RWPE1 (cell line): ENCODE results near the gene ITGAX.

ENCODE experiments used
- CTCF ChIA-PET: fragments of 350-600 bp; sonication (Branson Sonifier 250); formaldehyde crosslinking; extraction: SDS; loops from one replicate; lab custom pipeline; 2021; lab: Yijun Ruan, JAX
- POLR2A ChIA-PET: fragments of 400-600 bp; formaldehyde crosslinking; extraction: SDS; loops from one replicate; lab custom pipeline; 2020; ENCODE audit warnings: antibody characterized with exemption; ENCODE audit not compliant: low non-redundant PET; lab: Yijun Ruan, JAX
- DNase-seq: peaks from one replicate; pipeline ENCODE4 v3.0.0; 2012; ENCODE audit warnings: low spot score
- H3K27ac ChIP-seq: fragments of 450-650 bp; 2 replicates; pipeline ENCODE4 v1.5.1; 2017
- CTCF ChIP-seq: fragments of 450-650 bp; conservative IDR thresholded peaks from 2 replicates; pipeline ENCODE4 v1.5.1; 2017; ENCODE audit warnings: low read depth, mild to moderate bottlenecking

Gene ITGAX

GRCh38 chr16:31428638-31429247, 73.8 kb downstream of the ITGAX start:
- POLR2A ChIA-PET, result interaction anchor here (0.6 to 1.1 kb wide), 3 partner anchors 24 to 212 kb away, joined by 3 to 4 read pairs (median 3); partner anchors contain the start of gene PYDC1
- no peak overlapping the region for H3K27ac ChIP-seq
- DNase-seq, result peak; percentile 34
- no peak for TF ChIP-seq CTCF
- CTCF ChIA-PET, result interaction anchor here (0.7 to 1.1 kb wide), 4 partner anchors 14 to 443 kb away, joined by 3 to 5 read pairs (median 3); partner anchors contain the start of gene ZNF843

- no peak overlapping the region for H3K27ac ChIP-seq
- CTCF ChIA-PET, result interaction anchor here (0.7 to 1.1 kb wide), 2 partner anchors 13 to 287 kb away, joined by 3 read pairs; partner anchors contain the start of gene ZNF843
- no peak for TF ChIP-seq CTCF
- no peak for DNase-seq
- POLR2A ChIA-PET, result interaction anchor here (0.6 to 1.1 kb wide), 3 partner anchors 24 to 213 kb away, joined by 3 to 4 read pairs (median 3); partner anchors contain the start of gene PYDC1
Observed at GRCh38 chr16:31429314-31429713, 74.3 kb downstream of the ITGAX start.

- DNase-seq, result no peak
- CTCF ChIA-PET, result interaction anchor here (0.7 to 0.8 kb wide), 2 partner anchors 429 to 445 kb away, joined by 3 to 4 read pairs; partner anchors contain the start of gene HSD3B7
- no peak overlapping the region for H3K27ac ChIP-seq
- no peak for TF ChIP-seq CTCF
- POLR2A ChIA-PET, result interaction anchor here (0.6 kb wide), 1 partner anchor 48 kb away, joined by 3 read pairs; no protein-coding TSS in a partner anchor
Observed at GRCh38 chr16:31429796-31430195, 74.8 kb downstream of the ITGAX start.

- POLR2A ChIA-PET, result interaction anchor here (0.6 kb wide), 1 partner anchor 48 kb away, joined by 3 read pairs; no protein-coding TSS in a partner anchor
- H3K27ac ChIP-seq, result no peak overlapping the region
- TF ChIP-seq CTCF, result no peak
- DNase-seq, result no peak
- CTCF ChIA-PET, result interaction anchor here (0.7 to 0.8 kb wide), 3 partner anchors 97 to 446 kb away, joined by 3 to 8 read pairs (median 4); partner anchors contain the start of gene HSD3B7
Observed at GRCh38 chr16:31430380-31431052, 75.5 kb downstream of the ITGAX start.
